ENCODE data around the gene ZFHX3. TPM values are rescaled to one million over a fixed set of nuclear protein-coding genes. Genes with fewer than 3 reads are reported as not detected.
A peak's percentile ranks its signal among the peaks of the same experiment; 100 is the strongest.

ZFHX3 gene
- total RNA-seq, 1 donor from 2014 or later = 3.6 TPM

DNA sequence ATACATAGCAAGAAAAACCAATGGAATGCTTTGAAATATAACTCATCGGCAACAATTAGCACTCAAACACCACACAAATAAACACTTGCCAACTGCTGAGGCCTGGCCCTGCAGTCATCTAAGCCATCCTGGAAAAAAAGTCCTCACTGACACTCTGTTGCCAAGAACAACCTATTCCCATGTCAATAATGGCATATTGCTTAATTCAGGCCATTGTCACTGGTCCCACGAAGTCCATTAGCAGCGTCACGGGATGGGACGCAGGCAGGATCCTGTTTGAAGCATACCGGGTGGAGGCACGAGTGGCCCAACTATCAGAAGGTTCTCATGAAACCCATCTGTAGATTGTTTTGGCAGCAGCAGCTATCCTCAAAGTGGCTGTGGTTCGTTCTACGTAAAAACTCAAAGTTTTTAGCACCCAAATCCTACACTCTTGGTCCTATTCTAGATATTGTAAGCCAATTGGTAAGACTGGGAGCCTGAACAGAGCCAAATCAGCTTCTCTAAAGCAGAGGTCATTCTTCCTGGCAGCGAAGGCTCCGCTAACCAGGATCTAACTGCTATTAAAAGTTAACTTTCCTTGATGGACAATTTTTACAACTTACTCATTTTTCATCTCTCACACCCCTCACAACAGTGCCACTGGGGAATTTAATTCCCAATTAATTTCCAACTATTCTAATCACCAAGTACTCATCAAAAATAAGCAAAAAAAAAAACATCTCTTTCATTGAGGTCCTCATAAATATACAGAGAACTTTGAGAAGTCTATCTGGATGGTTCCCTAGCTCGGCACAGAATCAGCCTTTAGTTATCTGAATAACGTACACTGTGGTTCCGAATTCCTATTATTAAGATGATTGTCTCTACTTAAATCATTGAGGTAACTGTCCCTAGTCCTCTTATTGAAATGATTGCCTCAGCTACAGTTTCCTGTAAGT is 91.5 kb downstream of the ZFHX3 start:
- DNase-seq (ENCODE audit: low read depth) = no peak

DNA sequence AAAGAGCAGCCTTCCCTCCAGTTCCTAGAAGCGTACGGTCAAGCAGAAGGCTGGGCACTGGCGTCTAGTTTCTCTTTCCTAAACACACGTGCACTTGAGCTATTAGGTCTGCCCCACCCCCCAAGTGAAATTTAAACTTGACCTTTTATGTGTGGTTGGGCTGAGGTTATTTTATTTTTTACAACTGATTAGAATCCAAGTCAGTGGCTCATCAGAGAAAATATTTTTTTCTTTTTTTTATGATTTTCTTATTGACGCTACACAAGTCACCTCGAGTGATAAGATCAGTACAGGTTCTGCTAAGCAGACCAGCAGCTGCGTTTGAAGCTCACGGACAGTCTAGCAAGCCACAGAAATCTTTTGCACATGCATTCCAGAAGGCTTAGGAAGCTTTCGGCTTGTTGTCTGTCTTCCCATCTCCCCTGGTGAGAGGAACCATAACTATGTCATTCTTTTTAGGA is 95.1 kb downstream of the ZFHX3 start:
- peak; percentile 81 for DNase-seq (ENCODE audit: low read depth)

GRCh38 chr16:72952404-72952803 is 95.5 kb downstream of the ZFHX3 start:
- DNase-seq (ENCODE audit: low read depth) = no peak

GRCh38 chr16:72951916-72952315 is 96.0 kb downstream of the ZFHX3 start:
- DNase-seq (ENCODE audit: low read depth) = no peak

DNA sequence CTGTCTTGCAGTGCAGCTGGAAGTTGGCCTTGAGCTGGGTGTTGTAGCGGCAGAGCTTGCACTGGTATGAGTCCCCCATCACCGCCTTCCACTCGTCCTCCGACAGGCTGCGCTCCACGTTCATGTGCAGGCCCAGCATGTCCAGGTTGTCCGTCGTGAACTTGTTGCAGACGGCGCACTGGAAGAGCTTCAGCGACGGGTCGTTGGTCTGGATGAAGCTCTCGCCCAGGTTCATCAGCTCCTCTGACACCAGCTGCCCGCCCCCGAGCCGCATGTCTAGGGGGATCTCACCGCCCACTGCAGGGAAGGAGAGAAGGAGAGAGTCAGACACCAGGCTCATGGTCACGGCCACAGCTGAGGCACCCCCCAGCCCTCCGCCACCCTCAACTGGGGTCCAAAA is 97.3 kb downstream of the ZFHX3 start:
- DNase-seq (ENCODE audit: low read depth) = no peak

- no peak for DNase-seq (ENCODE audit: low read depth)
Observed at GRCh38 chr16:72948238-72948829, 99.6 kb downstream of the ZFHX3 start.

GRCh38 chr16:72947379-72948237 is 100.3 kb downstream of the ZFHX3 start:
- no peak for DNase-seq (ENCODE audit: low read depth)

GRCh38 chr16:72946474-72947194 is 101.3 kb downstream of the ZFHX3 start:
- DNase-seq (ENCODE audit: low read depth) = no peak

DNA sequence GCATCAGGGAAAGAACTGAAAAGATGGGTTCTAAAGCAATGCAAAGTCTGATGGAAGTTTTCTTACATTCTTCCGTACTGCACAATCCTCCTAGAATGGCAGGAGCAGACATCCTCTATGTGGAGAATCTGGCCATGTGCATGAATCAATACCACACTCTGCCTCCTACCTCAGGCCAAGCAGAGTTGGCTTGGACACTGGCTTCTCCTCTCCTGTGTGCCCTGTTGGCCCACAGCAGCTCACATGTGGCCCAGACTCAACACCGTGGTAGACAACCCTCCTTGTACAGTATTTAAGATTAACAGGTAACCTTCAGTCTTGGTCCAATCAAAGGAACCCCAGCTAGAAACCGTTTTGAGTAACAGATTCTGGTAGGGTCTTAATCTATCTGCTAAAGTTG is 101.9 kb downstream of the ZFHX3 start:
- no peak for DNase-seq (ENCODE audit: low read depth)

- DNase-seq (ENCODE audit: low read depth) = no peak
Observed at GRCh38 chr16:72945611-72946010, 102.3 kb downstream of the ZFHX3 start.

DNA sequence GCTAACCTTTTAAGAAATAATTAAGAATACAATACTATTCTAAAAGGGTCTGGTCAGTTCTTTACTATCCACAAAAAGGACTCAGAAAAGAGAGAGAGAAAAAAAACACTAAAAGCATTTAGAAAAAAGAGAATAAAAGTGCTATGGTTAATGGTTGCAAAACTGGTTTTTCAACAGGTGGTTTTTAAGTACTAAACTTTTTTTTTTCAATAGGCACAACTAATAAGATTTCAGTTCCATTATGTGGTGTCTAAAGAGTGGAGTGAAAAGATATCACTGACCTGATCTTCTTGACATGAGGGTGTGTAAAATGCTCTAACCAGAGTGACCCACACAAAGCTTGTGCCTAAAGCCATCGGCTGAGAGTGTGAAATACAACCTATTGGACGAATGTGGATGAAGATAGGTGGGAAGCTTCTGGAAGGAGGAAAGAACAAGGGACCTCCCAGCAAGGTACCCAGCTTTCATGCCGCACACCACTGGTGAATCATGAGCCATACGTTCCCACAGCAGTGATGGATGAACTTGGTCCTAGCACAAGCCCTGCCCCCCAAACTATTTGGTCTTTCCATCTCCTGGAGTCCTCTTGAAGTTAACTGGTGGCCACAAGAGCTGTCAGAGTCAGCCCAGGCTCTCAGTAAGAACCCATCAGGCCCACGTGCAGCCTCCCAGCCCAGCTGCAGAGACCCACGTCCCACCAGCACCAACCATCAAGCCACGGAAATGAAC is 103.0 kb downstream of the ZFHX3 start:
- no peak for DNase-seq (ENCODE audit: low read depth)

DNA sequence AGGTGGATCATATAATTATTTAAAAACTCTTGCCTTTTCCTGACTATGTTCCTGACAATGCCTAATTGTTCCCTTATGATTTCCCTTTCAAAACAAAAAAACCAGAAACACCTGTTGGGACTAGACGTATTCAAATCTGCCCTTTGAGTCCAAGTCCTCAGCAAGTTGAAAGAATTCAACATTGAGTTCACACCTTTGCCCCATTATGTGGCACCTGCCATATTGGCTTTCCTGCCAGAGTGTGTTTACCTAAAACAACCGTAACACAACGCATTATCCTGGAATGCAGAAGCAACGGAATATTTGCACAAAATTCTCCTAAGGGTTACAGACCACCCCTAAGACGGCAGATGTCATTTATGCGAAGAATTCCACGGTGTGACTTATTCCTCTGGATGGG is 105.9 kb downstream of the ZFHX3 start:
- DNase-seq (ENCODE audit: low read depth) = no peak

GRCh38 chr16:72940886-72941285 is 107.0 kb downstream of the ZFHX3 start:
- no peak for DNase-seq (ENCODE audit: low read depth)

DNA sequence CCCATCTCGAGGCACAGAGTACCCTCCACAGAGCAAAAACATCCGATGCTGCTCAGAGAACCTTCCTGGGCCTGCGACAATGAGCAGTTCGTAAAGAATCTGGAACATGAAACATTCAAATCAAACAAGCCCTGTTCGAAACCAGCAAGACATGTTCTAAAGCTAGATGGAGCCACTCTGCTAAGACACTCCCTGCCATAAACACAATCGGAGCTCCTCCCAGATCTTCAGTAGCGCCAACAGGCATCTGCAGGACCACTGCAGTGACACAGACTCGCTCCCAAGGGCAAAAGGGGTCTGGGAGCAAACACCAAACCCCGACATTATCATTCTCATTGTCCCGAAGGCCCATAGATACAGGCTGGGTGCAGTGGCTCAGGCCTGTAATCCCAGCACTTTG is 108.7 kb downstream of the ZFHX3 start:
- peak; percentile 74 for DNase-seq (ENCODE audit: low read depth)

DNA sequence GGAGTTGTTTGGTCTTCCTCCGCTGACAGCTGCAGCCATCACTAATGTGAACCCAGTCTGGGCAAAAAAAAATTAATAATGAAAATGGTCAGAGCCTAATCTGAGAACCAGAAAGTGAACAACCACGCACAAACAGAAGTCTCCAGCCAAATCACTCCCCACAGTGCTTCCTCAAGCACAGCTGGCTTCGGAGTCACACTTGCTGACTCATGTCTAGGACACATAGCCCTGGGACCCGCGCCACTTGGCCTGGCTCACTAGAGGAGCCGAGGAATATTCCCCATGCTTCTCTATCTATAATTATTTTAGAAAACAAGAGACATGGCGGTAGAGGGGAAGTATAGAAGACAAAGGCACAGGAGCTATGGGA is 109.1 kb downstream of the ZFHX3 start:
- peak; percentile 89 for DNase-seq (ENCODE audit: low read depth)

DNA sequence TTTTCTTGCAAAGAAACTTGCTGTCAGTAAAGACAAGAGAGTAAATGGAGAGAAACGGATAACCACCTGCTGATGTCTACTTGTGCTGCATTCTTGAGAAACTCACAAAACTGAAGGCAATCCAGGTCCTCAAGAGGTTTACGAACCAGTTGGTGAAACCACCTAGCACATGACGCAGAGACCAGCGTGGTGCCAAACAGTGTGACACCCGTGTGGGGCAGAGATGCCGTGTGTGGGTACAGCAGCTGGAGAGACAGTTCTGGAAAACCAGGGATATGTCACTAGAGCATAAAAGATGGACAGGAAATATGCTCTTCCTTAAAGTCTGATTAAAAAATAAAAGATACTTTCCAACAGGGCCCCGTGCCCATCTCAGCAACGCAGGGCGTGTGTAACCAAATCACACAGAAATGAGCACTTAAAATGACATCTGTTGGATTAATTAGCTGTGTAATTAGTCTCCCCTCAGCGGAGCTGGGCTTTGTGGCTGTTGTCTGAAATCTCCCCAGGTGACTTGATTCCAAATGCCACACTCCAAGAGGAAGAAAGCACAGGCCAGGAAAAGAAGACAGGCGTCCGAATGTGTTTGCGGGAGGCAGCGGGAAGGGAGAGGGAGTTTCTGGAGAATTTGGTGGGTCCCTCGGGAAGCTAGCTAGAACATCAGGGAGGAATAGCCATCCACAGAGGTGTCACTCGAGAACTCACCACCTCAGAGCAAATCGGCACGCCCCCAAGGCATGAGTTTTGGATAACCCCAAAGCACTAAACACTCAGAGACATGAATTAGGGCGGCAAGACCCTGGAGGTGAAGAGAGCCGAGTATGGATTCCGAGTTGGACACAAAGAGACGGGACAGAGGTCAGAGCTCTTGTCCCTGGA is 109.8 kb downstream of the ZFHX3 start:
- DNase-seq (ENCODE audit: low read depth) = peak; percentile 77

- peak; percentile 22 for DNase-seq (ENCODE audit: low read depth)
Observed at GRCh38 chr16:72937360-72937759, 110.6 kb downstream of the ZFHX3 start.

GRCh38 chr16:72936408-72936807 is 111.5 kb downstream of the ZFHX3 start:
- no peak for DNase-seq (ENCODE audit: low read depth)

DNA sequence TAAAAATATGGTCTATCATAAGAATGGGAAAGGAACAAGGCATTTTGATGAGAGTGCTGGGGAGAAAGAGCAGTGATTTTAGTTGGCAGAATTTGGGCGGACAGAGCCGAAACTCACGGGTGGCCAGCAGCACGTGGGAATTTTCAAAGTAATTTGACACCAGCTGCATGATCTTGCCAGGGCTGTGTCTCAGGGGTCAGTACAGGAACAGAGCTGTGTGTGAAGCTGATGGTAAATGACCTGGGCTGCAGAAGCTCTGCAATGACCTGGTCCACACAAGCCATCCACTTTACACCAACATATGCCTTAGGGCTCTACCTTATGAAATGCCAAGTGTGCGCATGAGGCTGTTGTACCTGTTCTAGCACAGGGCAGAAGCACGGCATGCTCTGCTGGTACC is 112.0 kb downstream of the ZFHX3 start:
- DNase-seq (ENCODE audit: low read depth) = no peak

Data from myocyte (in vitro differentiated cells).